ENCODE measurements around the gene SPARC.
"Not testable (repeated sequence)": the region's sequence is repeated elsewhere in the genome, so short reads cannot be mapped to it uniquely, and the experiment has no call there.

Gene SPARC

DNA sequence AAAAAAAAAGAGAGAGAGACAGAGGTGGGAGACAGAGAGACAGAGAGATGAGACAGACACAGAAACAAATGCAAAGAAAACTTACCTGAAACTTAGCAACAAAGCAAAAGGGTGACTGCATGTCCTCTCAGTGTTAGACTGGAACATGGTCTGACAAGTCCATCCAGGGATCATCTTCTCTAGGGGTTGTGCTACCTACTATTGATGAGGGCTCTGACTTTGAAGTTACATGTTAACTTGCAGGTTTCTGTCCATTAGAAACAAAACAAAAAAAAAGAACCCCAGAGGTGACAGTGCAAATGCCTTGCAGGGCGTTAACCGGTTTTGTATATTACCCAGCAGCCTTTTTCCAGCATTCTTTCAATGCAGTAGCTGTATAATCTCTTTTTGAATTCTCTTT is 13.6 kb upstream of the SPARC start:
- no peak for DNase-seq (ENCODE audit: low read depth)

DNA sequence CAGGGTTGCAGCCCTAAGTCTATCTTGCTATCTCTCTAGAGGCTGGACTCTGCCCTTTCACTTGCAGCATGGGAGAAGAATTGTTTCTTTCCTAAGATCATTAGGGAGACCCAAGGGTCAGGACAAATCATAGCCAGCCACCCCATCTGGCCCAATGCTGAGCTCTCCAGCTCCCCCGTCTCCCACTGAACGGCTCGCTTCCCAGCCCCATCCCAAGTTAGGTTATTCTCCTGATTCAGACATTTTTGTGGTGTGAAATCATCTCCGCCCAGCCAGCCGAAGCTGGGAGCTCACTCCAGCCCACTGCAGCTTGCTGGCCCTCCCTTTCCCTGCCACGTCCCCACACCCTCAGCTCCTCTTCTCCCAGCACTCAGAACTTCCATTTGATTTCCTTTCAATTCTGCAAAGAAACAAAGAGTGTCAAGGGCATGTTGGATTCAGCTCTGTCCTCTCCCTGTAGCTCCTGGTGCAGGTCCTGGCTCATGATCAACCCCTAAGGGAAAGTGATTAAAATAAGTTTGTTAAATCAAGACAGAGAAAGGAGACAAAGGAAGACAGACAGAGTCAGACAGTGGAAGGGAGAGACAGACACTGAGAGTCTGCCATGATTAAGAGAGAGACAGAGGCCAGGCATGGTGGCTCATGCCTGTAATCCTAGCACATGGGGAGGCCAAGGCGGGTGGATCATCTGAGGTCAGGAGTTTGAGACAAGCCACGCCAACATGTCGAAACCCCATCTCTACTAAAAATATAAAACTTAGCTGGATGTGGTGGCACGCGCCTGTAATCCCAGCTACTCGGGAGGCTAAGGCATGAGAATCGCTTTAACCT is 12.6 kb upstream of the SPARC start:
- peak; percentile 92 for DNase-seq (ENCODE audit: low read depth)

DNA sequence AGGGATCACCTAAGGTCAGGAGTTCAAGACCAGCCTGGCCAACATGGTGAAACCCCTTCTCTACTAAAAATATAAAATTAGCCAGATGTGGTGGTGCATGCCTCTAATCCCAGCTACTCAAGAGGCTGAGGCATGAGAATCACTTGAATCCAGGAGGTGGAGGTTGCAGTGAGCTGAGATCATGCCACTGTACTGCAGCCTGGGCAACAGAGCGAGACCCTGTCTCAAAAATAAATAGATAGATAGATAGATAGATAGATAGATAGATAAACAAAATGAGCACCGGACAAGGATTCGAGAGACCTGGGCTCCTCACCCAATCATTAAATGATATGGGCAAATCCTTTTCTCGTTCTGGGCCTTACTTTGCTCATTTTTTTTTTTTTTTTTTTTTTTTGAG is 11.4 kb upstream of the SPARC start:
- not testable (repeated sequence) for DNase-seq (ENCODE audit: low read depth)

DNA sequence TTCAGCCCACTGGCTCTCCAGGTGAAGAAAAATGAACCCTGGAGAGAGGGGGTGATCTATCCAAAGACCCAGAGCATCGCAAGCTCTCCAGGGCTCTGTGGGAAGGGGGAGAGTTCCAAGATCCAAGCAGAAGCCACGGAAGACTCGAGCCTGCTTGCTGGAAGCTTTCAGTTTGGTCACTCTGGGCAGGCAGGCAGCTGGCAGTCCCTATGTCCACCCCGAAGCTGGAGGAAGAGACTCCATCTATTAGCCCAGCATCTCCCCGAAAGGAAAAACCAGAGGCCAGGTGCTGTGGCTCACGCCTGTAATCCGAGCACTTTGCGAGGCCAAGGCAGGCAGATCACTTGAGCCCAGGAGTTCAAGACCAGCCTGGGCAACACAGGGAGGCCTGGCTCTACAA is 10.7 kb upstream of the SPARC start:
- no peak for DNase-seq (ENCODE audit: low read depth)

DNA sequence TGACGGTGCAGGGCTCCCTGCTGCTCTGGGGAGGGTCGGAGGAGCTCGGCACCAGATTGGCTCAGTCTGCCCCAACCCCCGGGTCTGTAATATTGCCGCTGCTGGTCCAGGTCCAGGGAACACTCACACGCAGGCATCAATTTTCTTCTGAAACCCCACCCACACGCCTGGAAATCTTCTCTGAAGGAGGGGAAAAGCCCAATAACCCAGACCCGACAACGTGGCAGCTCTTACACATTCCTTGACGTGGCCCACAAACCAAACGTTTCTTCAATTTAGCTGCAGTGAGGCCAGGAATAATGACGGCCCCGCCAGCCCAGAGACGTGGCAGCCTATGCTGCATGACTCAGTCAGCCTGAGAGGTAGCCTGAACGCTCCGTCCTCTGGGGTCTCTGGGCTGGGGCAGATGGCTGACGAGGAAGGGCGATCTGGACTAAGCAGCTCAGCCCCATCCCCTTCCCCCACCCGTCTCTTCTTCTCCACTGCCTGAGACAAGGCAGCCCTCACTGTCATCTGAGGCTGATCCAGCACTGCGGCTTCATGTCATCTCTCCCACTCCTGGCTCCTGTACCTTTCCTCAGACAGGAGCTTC is 9.9 kb upstream of the SPARC start:
- DNase-seq (ENCODE audit: low read depth), result peak; percentile 94

DNA sequence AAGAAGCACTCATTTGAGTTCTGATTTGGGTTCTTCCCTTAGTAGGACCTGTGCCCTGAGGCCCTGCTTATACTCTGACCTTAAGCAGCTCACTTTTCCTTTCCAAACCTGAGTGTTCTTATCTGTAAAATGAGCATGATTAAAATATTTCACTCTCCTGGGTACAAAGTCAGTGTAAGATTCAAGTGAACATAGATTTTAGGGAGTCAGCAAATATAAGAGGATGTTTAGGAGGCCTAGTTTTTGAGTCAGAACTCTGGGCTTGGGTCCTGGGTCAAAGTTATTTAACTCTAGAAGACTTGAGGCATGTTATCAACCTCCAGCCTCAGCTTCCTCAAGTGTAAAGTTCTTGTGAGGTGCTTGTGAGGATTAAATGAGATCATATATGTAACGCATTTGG is 8.7 kb upstream of the SPARC start:
- no peak for DNase-seq (ENCODE audit: low read depth)

DNA sequence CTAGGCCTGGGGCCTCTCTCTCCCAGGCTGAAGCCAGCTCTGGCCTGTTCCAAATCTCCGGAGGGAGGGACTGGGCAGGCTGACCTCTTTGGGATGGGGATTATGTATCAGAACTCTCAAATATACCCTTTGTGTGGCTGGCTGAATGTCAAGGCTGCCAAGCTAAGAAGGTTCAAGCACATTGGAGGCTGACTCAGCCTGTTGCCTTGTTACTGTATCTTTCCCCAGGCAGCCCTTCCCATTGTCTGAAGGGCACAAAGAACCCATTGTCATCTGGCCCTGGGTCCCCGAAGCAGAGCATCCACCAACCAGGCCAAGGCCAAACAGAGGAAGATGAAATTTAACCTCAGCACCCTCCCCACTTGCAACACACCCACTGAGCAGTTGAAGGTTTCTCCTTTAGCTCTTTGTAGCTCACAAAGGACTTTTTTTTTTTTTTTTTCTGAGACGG is 7.3 kb upstream of the SPARC start:
- no peak for DNase-seq (ENCODE audit: low read depth)

DNA sequence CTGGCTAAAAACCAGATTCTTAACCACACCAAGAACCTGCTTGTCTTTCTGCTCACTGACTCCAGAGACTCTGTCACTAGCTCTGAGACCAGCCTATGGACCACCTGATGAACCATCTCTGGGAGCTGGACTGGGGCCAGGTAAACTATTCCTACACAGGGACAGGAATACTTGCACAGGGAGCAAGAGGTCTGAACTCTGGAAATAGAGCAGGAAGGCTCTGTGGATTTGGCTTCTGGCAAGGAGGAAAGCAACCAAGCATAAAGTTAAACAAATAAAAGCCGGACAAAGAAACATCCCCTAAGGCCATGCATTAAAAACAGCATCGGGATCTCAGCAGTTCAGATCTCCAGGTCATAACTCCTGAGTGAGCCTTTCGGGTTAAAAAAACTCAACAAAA is 5.6 kb upstream of the SPARC start:
- DNase-seq (ENCODE audit: low read depth), result no peak

DNA sequence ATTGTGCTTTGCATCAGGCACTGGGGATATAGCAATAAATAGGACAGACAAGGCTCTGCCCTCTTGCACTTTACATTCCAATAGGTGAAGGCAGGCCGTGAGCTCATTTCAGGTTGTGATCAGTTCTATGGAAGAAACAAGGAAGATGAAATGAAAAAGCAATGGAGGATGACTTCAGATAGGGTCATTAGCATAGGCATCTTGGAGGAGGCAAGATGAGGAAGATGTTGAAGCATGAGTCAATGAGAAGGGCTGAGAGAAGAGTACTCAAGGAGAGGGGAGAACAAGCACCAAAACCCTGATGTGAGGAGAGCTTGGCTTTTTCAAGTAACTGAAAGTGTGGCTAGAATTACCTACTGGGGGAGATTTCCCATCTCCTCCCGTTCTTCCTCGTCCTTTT is 5.0 kb upstream of the SPARC start:
- DNase-seq (ENCODE audit: low read depth), result no peak

DNA sequence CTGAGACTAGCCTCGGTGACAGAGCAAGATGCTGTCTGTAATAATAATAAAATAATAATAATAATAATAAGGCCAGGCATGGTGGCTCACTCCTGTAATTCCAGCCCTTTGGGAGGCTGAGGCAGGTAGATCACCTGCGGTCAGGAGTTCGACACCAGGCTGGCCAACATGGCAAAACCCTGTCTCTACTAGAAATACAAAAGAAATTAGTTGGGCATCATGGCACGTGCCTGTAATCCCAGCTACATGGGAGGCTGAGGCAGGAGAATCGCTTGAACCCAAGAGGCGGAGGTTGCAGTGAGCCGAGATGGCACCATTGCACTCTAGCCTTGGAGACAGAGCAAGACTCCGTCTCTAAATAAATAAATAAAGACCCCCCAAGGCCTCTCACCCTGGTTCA is 2.9 kb upstream of the SPARC start:
- not testable (repeated sequence) for DNase-seq (ENCODE audit: low read depth)

DNA sequence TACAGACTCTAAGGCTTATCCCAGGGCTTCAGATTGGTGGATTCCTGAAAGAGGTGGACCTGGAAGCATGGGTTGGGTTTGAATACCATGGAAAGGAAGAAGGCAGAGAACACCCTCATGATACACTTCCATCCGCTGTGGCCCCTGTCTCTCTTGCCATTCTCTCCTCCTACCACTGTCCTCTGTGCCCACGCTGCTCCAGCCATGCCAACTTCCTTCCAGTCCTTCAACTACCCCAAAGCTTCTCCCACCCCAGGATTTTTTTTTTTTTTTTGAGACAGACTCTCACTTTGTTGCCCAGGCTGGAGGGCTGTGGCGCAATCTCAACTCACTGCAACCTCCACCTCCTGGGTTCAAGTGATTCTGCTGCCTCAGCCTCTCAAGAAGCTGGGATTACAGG is 1.7 kb upstream of the SPARC start:
- DNase-seq (ENCODE audit: low read depth), result no peak

DNA sequence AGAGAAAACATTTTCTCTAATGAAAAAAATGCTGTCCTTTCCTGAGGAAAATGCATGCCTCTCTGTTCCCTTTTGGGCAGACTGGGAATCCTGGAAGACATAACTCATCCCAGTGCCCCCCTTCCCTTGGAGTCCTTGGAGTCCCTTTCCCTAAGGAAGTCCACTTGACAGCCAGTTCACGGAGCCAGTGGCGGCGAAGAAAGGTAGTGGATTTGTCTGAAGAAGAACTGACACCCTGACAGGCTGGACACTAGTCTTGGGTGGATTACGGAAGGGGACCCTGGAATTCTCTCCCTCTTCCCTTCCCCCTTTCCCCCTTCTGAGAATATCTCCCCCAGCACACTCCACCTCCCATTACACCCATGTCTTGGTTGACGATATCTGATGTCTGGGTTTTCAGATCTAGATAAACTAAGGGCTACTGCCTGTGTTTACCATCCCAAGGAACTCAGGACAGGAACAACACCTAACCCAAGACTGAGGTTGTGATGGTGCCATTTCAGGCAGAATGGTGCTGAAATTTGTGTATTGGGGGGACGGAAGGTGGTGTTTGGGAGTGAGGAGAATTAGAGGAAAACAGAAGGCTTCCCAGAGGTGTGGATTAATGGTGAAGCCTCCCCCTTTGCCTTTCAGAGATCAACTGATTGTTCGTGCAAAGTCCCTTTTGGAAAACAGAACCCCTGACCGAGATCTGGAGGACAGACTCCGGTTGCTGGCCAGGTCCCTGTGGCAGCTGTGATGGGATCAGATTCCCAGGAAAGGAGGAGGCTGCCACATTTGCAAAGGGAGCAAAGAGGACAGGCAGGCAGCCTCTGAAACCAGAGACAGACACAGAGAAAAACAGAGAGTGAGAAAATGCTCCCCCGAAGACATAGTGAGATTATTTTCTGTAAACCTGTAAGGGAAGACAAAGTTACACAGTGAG is 704 bp downstream of the SPARC start:
- no peak for DNase-seq (ENCODE audit: low read depth)

DNA sequence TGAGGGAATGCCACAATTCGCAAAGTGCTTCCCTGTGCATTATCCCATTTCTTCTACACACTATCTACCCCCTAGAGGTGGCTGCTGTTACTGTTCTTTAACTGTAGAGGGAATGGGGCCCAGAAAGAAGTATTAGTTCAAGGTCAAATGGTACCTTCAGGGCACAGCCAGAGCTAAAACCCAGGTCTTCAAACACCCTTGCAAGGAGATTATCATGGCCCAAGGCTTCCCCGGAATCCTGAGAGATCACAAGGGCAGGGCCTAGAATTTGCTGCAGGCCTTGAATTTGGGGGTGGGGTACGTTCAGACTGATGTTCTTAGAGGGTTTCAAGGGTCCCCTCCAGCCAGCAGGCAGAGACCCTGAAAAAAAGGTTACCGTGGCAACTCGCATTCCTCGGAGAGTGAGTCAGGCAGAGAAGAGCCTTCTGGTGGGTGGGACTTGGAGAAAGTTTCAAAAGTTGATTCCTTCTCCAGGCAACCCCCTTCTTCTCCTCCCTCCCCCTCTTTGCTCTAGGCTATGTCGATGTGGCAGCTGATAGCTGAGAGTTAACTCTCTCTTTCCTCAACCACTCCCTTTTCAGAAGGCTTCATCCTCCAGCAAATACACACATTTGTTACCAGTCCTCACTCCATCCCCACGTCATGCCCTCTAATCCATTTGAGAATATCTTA is 1.9 kb downstream of the SPARC start:
- DNase-seq (ENCODE audit: low read depth), result peak; percentile 96

DNA sequence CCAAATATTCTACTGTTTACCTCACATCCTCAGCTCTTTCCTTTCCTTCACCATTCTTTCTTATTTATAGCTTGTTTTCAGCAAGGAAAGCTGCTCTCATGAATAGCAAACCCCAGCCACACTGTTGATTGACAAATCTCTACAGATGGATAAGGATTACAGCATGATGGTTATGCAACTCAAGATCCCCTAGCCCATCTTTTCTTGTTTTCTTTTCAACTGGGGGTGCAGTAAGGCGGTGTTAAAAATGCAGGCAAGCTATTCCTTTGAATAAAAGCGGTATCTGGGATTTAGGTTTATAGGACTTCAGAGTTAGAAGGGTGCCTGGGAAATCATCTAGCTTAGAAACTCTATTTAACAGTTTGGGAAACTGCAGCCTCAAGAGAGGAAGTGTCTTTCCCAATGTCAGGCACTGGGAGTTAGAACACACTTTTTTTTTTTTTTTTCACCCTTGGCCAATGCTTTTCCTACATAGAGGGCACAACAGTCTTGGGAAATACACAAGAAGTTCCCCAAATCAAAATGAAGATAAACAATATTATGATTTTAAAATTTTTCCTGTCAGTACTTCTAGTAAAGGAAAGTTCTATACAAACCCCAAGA is 2.6 kb downstream of the SPARC start:
- no peak for DNase-seq (ENCODE audit: low read depth)

DNA sequence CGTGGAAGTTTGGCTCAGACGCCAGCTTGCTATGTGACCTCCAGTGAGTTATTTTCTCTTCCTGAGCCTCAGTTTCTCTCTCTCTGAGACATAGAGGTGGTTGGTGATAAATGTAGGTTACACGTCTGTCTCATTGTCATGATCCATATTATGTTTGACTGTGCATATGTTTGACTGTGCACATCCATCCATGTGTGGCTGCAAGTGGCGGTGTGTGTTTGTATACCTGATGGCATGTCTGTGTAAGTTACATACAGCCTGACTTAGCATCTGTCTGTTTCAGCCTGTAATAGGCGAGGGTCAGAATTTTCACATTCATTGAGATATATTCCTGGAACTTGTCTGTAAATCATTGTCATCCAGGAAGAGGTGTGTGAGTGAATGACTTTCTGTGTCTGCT is 3.3 kb downstream of the SPARC start:
- DNase-seq (ENCODE audit: low read depth), result no peak

DNA sequence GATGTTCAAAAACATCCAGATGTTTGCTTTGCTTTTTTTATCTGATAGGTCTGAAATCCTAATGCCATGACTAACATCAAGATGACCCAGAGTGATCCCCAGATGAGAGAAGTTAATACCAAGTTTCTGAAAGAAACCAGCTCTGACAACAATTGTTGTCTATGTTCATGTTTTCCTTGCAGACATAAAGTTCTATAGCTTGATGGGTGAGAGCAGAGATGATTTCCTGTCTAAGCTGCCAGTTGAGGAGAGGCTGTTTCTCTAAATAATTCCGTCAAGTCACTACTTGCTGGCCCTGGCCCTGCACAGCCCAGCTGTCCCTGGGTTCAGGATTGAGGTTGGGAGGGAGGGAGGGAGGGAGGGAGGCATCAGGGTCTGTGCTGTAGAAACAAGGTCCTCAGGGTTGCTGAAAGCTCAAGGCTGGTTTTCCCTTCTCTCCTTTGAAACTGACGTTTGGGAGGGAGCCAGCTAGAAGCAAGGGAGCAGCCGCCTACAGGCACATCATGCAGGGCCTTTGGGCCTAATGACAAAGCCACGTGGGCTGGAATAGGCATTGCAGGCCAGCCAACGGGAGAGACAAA is 3.9 kb downstream of the SPARC start:
- DNase-seq (ENCODE audit: low read depth), result no peak

DNA sequence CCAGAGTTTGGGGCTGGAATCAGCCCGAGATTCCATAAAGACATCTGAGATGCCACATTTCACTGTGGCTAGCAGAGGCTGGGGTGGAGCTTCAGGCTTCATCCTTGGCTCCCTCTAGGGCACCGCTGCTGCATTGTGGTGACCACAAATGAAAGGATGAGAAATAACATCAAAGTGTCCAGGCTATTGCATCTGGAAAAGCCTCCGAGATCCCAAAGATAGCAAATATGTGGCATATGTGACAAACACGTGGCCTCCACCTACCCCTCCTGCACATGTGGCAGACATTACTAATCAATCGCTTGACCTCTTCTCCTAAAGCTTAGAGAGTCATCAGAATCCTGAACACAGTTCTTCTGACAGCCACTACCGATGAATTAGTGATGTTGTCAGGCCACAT is 4.5 kb downstream of the SPARC start:
- no peak for DNase-seq (ENCODE audit: low read depth)

DNA sequence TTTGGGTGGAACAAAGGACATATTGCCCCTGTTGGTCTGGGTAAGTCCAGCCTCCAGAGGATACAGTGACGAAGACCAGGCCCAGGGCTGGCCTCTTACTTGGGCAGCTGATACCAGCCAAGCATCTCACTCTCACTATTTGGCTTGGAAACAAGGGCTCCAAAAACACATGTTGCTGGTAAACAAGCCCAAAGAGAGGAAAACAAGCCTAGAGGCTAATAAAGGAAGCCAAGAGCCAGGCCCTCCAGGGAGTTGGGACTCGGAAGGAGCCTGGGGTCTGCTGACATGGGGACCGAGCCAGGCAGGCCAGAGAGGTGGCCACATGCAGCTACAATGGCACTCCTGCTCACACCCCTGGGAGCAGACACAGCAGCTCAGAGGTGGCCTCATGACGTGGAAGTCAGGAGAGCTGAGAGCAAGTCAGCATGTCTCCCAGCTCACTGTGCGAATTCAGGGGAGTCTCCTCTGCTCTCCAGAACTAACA is 5.7 kb downstream of the SPARC start:
- no peak for DNase-seq (ENCODE audit: low read depth)

DNA sequence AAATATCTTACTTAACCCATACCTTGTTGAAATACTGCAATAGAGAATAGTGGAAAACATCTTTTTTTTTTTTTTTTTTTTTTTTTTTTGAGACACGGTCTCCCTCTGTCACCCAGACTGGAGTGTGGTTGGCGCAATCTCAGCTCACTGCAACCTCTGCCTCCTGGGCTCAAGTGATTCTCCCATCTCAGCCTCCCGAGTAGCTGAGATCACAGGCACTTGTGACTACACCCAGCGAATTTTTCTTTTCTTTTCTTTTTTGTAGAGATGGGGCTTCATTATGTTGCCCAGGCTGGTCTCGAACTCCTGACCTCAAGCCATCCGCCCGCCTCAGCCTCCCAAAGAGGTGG is 6.6 kb downstream of the SPARC start:
- not testable (repeated sequence) for DNase-seq (ENCODE audit: low read depth)

DNA sequence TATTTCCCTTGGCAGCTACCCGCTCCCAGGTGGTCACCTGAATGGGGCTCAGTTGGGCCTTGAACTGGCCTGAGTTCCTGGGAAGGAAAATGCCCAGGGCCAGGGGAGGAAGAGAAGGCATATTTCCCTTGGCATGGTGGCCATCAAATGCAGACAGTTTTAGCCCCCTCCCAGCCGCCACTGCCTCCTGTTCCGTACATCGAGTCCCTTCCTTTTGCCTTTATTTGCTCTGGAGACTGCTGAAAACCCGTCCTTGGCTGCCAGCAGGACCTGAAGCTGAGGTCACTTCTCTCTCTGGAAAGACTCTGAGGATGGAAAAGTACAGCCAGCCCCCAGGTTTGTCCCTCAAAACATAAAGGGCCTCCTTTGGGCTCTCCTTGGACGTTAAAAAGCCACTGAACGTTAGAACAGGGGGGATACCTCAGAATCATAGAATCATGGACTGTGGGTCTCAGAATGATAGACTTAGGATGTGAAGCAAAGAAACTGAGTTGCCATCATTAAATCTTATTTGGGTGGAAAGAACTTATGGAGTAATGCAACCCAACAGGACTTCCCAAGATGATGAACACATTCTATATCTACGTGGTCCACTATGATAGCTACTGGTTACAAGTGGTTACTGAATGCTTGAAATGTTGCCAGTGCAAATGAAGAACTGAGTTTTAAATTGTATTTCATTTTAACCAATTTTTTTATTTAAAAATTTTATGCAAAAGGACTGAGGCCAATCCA is 7.1 kb downstream of the SPARC start:
- DNase-seq (ENCODE audit: low read depth), result no peak

DNA sequence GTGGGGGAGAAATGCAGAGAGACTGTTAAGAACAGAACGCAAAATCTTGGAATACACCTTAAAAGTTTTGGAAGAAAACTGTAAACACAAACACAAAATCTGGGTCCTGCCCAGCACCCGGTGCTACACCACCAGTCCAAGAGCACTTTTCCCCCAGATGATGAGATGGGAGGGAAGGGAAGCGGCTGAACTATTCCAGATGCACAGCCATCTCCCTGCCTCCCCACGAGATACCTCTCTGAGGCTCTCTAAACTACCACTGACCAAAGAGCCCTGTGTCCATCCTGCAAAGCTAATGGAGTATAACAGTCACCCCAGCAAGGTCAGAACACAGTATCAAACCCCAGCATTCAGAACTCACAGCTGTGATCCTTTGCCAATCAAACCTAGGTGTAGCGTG is 8.0 kb downstream of the SPARC start:
- DNase-seq (ENCODE audit: low read depth), result no peak
